Fibroblast of villous mesenchyme (primary cell): Measurements from ENCODE around the gene SLC12A8. TPM values are rescaled to one million over a fixed set of nuclear protein-coding genes. Genes with fewer than 3 reads are reported as not detected.

ENCODE experiments used
- DNase-seq: peaks from one replicate; pipeline ENCODE4 v3.0.0-alpha.2; 2010; ENCODE audit warnings: low read depth
- H3K4me3 ChIP-seq: 2 replicates; pipeline ENCODE4 v1.5.1; 2011; ENCODE audit warnings: low read depth, mild to moderate bottlenecking, low read length
- total RNA-seq: library from RNA; depleted of rRNA; stranded (reverse); fragments of >200 nt; gene quantifications from 2 replicates; pipeline ENCODE4 v1.2.3, GENCODE V29; 2012
- TF ChIP-seq, protein P1 (sequence below): IDR thresholded peaks from 2 replicates; pipeline ENCODE4 v1.5.1; 2012; ENCODE audit warnings: low read depth, mild to moderate bottlenecking, low read length; ENCODE audit not compliant: insufficient read depth

The SLC12A8 gene
- total RNA-seq, 1 donor = 37.6 TPM

DNA sequence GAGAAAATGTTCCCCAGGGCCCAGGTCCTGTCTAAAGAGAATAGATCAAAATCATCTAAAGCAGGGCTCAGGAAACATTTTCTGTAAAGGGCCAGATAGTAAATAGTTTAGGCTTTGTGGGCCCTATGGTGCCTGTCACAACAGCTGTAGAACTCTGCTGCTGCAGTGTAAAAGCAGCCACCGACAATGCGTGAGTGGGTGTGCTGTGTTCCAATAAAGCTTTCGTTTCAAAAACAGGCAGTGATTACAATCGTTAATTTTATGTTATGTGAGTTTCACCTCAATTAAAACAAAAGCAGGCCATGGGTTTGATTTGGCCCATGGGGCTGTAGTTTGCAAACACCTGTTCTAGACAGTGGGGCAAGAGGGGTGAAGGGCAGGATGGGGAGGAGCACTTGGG lies 144.3 kb downstream of the SLC12A8 start:
- TF ChIP-seq, protein P1, sequence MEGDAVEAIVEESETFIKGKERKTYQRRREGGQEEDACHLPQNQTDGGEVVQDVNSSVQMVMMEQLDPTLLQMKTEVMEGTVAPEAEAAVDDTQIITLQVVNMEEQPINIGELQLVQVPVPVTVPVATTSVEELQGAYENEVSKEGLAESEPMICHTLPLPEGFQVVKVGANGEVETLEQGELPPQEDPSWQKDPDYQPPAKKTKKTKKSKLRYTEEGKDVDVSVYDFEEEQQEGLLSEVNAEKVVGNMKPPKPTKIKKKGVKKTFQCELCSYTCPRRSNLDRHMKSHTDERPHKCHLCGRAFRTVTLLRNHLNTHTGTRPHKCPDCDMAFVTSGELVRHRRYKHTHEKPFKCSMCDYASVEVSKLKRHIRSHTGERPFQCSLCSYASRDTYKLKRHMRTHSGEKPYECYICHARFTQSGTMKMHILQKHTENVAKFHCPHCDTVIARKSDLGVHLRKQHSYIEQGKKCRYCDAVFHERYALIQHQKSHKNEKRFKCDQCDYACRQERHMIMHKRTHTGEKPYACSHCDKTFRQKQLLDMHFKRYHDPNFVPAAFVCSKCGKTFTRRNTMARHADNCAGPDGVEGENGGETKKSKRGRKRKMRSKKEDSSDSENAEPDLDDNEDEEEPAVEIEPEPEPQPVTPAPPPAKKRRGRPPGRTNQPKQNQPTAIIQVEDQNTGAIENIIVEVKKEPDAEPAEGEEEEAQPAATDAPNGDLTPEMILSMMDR = no peak
- no peak overlapping the region for H3K4me3 ChIP-seq
- no peak for DNase-seq

DNA sequence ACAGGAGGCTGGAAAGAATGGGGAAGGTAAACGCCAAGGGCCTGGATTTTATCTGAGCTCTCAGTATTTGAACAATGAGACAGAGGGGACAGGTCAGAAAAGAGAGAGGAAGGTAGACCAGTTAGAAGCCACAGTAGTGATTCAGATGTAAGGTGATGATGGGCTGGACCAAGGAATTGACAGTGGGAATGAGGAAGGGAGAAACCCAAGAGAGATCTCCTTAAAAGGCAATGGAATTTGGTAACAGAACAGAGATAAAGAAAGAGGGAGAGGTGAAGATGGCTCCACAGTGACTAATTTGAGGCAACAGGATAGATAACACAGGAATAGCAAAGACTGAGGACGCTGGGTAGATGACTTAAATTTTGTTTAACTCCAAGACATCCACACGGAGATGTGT lies 145.3 kb downstream of the SLC12A8 start:
- H3K4me3 ChIP-seq = no peak overlapping the region
- TF ChIP-seq, protein P1 = no peak
- no peak for DNase-seq

DNA sequence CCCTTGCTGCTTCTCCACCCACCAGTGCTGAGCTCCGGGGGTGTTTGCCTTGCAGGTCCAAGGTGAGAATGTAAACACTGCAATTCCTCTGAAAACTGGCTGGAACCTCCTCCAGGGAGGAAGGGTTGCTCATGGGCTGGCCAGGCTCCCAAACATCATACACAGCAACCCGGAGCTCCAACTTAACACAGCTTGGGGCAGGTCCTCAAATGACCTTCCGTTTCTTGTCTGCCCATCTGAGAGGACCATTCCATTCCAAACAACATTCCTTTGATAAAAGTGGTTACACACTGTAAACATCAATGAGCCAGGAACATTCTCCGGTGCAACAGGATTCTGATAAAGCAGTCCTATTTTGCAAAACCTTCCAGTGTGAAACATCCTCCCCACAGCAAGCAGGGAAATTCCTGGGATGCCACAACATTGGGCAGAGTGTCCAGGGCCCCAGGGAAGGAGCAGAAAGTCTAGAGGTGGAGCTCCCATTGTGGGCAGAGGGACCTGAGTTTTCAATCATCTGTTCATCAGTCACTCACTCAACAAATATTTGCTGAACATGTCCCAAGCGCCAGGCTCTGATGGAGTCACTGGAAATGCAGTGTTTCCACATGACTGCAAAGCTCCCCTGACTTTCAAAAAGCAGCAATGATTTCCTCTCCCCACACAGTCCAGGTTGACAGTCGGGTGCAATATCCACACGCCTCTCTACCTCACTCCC lies 149.5 kb downstream of the SLC12A8 start:
- H3K4me3 ChIP-seq = peak overlapping the region; percentile 60
- DNase-seq = peak; percentile 97
- TF ChIP-seq, protein P1 = no peak

DNA sequence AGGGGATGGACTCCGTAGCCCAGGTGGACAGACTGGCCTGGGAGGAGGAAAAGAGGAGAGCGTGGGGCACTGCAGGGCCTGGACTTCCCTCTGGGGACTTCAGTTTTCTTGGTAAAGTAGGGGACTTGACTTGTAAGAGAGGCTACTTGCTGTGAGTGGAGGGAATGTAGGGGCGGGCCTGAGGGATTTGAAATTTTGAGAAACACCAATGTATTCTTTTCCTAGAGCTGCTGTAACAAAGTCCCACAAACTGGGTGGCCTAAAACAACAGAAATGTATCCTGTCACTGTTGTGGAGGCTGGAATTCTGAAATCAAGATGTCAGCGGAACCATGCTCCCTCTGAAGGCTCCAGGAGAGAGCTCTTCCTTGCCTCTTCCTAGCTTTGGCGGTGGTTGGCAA lies 150.9 kb downstream of the SLC12A8 start:
- no peak for DNase-seq
- peak overlapping the region; percentile 60 for H3K4me3 ChIP-seq
- TF ChIP-seq, protein P1 = no peak

DNA sequence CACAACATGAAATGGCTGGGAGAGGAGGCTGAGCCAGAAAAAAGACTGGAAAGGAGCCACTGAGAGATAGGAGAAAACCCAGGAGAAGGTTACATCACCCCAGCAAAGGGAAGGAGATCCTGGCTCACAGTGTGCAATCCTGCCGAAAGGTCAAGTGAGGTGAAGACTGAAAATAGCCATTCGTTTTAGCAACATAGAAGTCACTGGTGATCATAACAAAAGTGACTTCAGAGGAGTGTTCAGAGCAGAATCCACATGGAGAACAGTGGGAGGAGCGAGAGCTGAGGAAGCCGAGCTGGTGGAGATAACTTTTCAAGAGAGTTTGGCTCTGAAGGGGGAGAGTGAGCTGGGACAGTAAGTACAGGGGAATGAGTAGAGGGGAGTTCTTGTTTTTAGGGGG lies 151.4 kb downstream of the SLC12A8 start:
- peak overlapping the region; percentile 60 for H3K4me3 ChIP-seq
- DNase-seq = peak; percentile 98

DNA sequence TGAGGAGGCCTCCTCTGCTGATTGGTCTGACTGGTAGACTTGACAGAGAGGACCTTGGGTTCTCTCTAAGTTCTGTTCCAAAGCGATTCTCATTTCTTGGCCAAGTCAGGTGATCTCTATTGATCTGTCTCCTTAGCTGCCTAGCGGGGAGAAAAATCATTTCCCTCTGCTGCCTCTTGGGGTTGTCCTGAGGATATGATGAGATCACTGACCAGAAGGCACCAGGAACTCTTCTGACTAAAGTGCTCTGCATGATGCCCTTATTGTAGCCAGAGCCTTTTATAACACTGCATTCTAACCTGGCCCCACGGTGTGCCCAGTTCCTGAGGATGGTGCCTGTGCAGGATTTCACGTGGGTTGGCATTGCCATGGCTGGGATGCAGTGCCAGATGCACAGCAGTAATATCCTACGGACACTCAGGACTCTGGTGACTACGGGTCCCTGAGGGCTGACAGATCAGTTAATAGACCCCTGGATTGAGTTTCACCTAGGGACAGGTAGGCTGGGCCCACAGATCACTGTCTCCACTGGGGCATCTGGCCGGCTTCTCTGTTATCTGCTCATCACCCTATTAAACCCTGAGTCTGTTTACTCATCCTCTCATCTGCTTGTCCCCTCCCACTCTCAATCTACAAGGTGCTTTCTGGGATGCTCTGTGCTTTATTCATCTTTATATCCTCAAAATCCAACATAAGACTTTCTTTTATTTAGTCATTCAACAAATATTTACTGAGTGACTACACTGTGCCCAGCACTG lies 152.9 kb downstream of the SLC12A8 start:
- H3K4me3 ChIP-seq = no peak overlapping the region
- no peak for DNase-seq
- TF ChIP-seq, protein P1 = peak; percentile 17

More for the DNA sequence above, 151.4 kb downstream of the SLC12A8 start:
- TF ChIP-seq, protein P1 = no peak
